Measurements from ENCODE around the gene TTC39C.

GRCh38 chr18:24033641-24034412 lies 19.3 kb downstream of the TTC39C start:
- no peak for TF ChIP-seq EZH2phosphoT487 (IDR thresholded peaks at IDR 0.05; ENCODE audit: borderline replicate concordance, low read depth, low read length)
- TF ChIP-seq, protein P1, sequence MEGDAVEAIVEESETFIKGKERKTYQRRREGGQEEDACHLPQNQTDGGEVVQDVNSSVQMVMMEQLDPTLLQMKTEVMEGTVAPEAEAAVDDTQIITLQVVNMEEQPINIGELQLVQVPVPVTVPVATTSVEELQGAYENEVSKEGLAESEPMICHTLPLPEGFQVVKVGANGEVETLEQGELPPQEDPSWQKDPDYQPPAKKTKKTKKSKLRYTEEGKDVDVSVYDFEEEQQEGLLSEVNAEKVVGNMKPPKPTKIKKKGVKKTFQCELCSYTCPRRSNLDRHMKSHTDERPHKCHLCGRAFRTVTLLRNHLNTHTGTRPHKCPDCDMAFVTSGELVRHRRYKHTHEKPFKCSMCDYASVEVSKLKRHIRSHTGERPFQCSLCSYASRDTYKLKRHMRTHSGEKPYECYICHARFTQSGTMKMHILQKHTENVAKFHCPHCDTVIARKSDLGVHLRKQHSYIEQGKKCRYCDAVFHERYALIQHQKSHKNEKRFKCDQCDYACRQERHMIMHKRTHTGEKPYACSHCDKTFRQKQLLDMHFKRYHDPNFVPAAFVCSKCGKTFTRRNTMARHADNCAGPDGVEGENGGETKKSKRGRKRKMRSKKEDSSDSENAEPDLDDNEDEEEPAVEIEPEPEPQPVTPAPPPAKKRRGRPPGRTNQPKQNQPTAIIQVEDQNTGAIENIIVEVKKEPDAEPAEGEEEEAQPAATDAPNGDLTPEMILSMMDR (conservative IDR thresholded peaks at IDR 0.05; ENCODE audit: low read length), result no peak
